OCI-LY7 (cell line): ENCODE measurements around the gene TP53I11. TPM values are rescaled to one million over a fixed set of nuclear protein-coding genes. Genes with fewer than 3 reads are reported as not detected.

ENCODE experiments used
- BruUV-seq: library from RNA; stranded (reverse); fragments of 400-500 nt; replicated peaks from 2 replicates; lab custom pipeline; 2021; lab: Mats Ljungman, UMichigan
- CTCF ChIA-PET: fragments of 300-600 bp; sonication (Branson Sonifier 250); formaldehyde crosslinking; loops from one replicate; lab custom pipeline; 2022; ENCODE audit warnings: antibody characterized with exemption; ENCODE audit not compliant: unreplicated experiment; lab: Charles Lee
- POLR2A ChIA-PET: fragments of 300-600 bp; sonication (Branson Sonifier 250); formaldehyde crosslinking; loops from one replicate; lab custom pipeline; 2022; ENCODE audit warnings: antibody characterized with exemption; lab: Charles Lee
- DNase-seq: peaks from one replicate; pipeline ENCODE4 v3.0.0-alpha.2; 2015; ENCODE audit warnings: low spot score
- H2AFZ ChIP-seq: fragments of 200-600 bp; sonication (generic), shearing (Covaris generic); 2 replicates; pipeline ENCODE4 v1.6.1; 2014; ENCODE audit warnings: mild to moderate bottlenecking, antibody characterized with exemption, low read length, moderate library complexity
- H3K27ac ChIP-seq: fragments of 200-600 bp; sonication (generic); 2 replicates; pipeline ENCODE4 v1.5.1; 2014; ENCODE audit warnings: mixed run types, low read depth, mild to moderate bottlenecking, moderate library complexity, low read length, inconsistent platforms; ENCODE audit not compliant: poor library complexity, severe bottlenecking
- H3K36me3 ChIP-seq: fragments of 200-600 bp; sonication (generic); 2 replicates; pipeline ENCODE4 v1.6.1; 2014; ENCODE audit warnings: mild to moderate bottlenecking, antibody characterized with exemption, low read length, moderate library complexity, mixed read lengths; ENCODE audit not compliant: insufficient read depth
- H3K4me1 ChIP-seq: fragments of 200-600 bp; sonication (generic); 2 replicates; pipeline ENCODE4 v1.5.1; 2014; ENCODE audit warnings: mild to moderate bottlenecking, low read length; ENCODE audit not compliant: insufficient read depth, poor library complexity, severe bottlenecking
- H3K4me2 ChIP-seq: fragments of 200-600 bp; sonication (generic); 2 replicates; pipeline ENCODE4 v1.6.1; 2014; ENCODE audit warnings: mild to moderate bottlenecking, low read length
- H3K4me3 ChIP-seq: fragments of 200-600 bp; sonication (generic); 2 replicates; pipeline ENCODE4 v1.5.1; 2014; ENCODE audit warnings: mild to moderate bottlenecking, low read depth, low read length; ENCODE audit not compliant: poor library complexity, severe bottlenecking
- H3K79me2 ChIP-seq: fragments of 200-600 bp; sonication (generic); 2 replicates; pipeline ENCODE4 v1.6.1; 2016; ENCODE audit warnings: low read depth, mild to moderate bottlenecking, low read length, moderate library complexity, mixed read lengths; ENCODE audit not compliant: insufficient read depth
- H3K9me2 ChIP-seq: fragments of 200-600 bp; sonication (generic); 2 replicates; pipeline ENCODE4 v1.6.1; 2016; ENCODE audit warnings: mild to moderate bottlenecking, low read length, mixed read lengths; ENCODE audit not compliant: insufficient read depth
- H3K9me3 ChIP-seq: fragments of 200-600 bp; sonication (generic); 2 replicates; pipeline ENCODE4 v1.6.1; 2014; ENCODE audit warnings: mild to moderate bottlenecking, mixed run types, low read length, mixed read lengths
- H4K20me1 ChIP-seq: fragments of 200-600 bp; sonication (generic); 2 replicates; pipeline ENCODE4 v1.6.1; 2014; ENCODE audit warnings: mild to moderate bottlenecking, antibody characterized with exemption, low read length, moderate library complexity, mixed read lengths; ENCODE audit not compliant: insufficient read depth
- CTCF ChIP-seq: fragments of 200-600 bp; sonication (generic); conservative IDR thresholded peaks from 2 replicates; pipeline ENCODE4 v1.5.1; 2014; ENCODE audit warnings: mild to moderate bottlenecking, antibody characterized with exemption, low read length, moderate library complexity, mixed read lengths
- EZH2phosphoT487 ChIP-seq: fragments of 200-600 bp; sonication (generic); IDR thresholded peaks from 2 replicates; pipeline ENCODE4 v1.6.1; 2018; ENCODE audit warnings: low read depth, borderline replicate concordance, mild to moderate bottlenecking, mixed run types, antibody characterized with exemption, low read length, moderate library complexity, mixed read lengths
- intact Hi-C: fragments of 100-400 bp; cut with micrococcal nuclease; formaldehyde crosslinking; loops from one replicate; pipeline ENCODE4 v1.10.0; 2022; ENCODE audit not compliant: unreplicated experiment
- total RNA-seq, 2 experiments: library from RNA; depleted of rRNA in 1 of 2; stranded (reverse); fragments of >200 nt in 1 of 2; shearing (Covaris generic) in 1 of 2; gene quantifications; 2 replicates each; pipeline ENCODE4 v1.2.3, GENCODE V29; 2014 to 2022

Gene TP53I11
- total RNA-seq, 2 experiments from 2014 or later: 0.25 to 0.51 TPM

DNA sequence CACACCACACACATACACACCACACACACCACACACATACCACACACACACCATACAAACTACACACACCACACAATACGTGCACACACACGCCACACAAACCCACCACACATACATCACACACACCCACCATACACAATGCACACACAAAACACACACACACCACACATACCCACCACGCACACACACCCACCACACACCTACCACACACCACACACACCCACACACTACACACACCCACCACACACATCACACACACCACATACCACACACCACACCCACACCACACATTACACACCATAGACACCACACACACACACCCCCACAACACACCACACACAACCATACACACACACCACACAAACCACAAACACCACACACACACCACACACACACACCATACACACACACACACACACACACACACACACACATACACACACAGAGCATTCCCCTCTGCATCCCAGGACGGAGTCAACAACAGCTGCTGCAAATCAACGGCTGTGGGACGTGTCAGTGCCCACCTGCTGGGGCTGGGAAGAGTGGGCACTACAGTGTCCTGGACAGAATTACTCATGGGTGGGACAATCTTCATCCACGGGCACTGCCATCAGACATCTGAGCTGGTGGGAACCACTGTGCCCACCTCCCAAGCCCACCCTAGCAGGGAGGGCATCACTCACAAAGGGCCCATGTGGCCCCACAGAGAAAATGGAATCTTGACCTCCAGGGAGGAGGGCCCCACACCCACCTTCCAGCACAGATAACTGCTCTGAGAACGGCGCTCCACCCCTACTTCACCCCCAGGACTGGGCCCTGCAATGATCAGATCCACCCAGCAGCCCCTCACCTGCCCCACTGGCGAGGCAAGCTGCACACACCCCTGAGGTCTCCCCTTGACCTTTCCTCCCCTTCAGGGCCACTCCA, 8.4 kb downstream of the TP53I11 start:
- CTCF ChIA-PET: interaction anchor here (1.0 kb wide), 1 partner anchor 15 kb away, joined by 4 read pairs; no protein-coding TSS in a partner anchor
- Histone ChIP-seq H3K4me3 (peak overlapping the region; percentile 24), H3K27ac (peak overlapping the region; percentile 20), H3K79me2 (no peaks in the 10 kb centered on the region), H4K20me1 (no peaks in the 10 kb centered on the region), H2AFZ (peak overlapping the region; percentile 35; the same call in 1 of the 2 replicates), H3K36me3 (no peaks in the 10 kb centered on the region), H3K4me1 (peaks cover 27% of the 10 kb centered on the region), H3K9me2 (no peaks in the 10 kb centered on the region), H3K9me3 (no peaks in the 10 kb centered on the region), H3K4me2 (peak overlapping the region; percentile 65)
- TF ChIP-seq EZH2phosphoT487 (no peak), CTCF (no peak)
- intact Hi-C loops: loop anchor here (5.0 kb wide), 1 partner anchor 90 kb away; no protein-coding TSS in a partner anchor
- no TSS peak for BruUV-seq
- DNase-seq: no peak
- POLR2A ChIA-PET: no interaction called here

DNA sequence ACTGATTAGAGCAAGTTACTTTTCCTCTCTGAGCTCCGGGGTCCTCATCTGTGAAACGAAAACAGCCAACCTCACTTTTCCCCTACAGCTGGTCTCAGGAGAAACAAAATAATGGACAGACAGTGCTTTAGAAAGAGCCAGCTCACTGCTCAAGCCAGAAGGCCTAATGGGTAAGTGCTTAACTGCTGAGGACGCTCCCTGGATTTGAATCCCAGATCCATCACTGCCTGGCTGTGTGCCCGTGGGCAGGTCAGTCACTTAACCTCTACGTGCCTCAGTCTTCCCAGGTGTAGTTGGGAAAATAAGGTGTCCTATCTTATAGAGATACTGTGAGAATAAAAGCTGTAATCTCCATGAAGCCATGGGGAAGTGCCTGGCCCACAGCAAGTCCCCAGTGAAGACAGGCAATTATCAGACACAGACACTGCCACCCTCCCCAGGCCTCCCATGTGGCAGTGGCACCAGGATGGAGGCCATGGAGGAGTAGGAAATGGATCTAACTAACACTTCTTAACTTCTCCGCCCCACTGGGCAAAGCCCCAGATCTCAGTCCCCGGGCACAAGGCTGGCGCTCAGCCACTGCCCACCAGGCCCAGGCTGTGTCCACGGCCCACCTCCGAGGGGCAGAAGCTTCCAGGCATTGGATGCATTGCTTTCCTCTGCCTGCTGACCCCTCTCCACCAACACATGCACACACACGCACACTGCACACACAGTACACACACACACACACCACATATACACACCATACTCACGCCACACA, 9.2 kb downstream of the TP53I11 start:
- intact Hi-C loops: loop anchor here (5.0 kb wide), 1 partner anchor 91 kb away; no protein-coding TSS in a partner anchor
- Histone ChIP-seq H4K20me1 (no peaks in the 10 kb centered on the region), H3K9me2 (no peaks in the 10 kb centered on the region), H3K4me3 (no peak overlapping the region), H3K9me3 (no peaks in the 10 kb centered on the region), H3K79me2 (no peaks in the 10 kb centered on the region), H2AFZ (no peak overlapping the region), H3K27ac (no peak overlapping the region), H3K4me2 (no peak overlapping the region), H3K36me3 (no peaks in the 10 kb centered on the region), H3K4me1 (peaks cover 27% of the 10 kb centered on the region)
- TF ChIP-seq EZH2phosphoT487 (no peak), CTCF (no peak)
- DNase-seq: no peak
- ChIA-PET POLR2A (no interaction called here), CTCF (interaction anchor here (1.2 kb wide), 1 partner anchor 14 kb away, joined by 7 read pairs; no protein-coding TSS in a partner anchor)
- no TSS peak for BruUV-seq
